ENCODE data around the gene ARID3C.

ARID3C gene

DNA sequence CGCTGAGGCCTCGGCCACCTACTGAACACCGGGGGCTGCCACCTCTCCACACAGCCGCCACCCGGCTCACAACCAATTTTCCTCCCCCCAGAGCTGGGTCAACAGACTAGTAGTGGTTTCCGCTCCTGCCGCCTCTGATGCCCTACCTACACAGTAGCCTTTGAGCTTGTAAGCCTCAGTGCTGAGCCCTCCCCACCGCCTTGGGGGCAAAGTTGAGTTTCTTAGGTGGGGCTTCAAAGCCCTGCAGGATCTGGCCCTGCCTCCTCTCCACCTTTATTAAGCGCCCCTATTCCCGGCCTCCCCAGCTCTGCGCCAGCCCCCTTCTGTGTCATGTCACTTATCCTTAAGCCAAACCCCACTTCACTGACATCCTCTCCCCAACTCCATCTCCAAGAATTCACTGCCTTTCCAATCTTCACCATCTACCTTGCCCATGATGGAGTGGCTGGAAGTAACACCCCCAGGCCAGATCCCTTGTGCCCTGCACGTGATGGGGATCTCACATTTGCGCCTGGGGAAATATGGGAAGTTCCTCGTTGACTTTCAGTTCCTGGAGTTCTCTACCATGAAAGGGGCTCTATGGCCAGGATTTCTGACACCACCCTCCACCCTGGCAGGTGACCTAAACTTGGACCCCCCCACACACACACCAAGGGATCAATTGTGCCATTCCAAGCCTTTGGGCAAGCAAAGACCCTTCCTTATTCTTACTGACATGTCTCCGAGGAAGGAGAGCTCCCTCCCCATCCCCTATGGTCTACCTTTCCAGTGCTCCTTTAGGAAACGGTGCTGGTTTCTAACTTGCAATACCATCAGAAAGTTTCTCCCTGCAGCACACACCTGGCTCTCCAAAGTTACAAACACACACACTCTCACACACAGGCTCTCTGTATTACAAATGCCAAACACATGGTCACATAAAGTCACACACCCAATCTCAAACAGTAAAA, 36.7 kb downstream of the ARID3C start:
- Histone ChIP-seq H3K9ac (ENCODE audit: low read length) (no peak overlapping the region), H3K23ac (ENCODE audit: low read length) (no peak overlapping the region), H4K91ac (ENCODE audit: low read depth, low read length) (no peak overlapping the region), H3K36me3 (ENCODE audit: control insufficient read depth in 1 of 2, insufficient read depth in 2 of 2, low read length in 2 of 2) (no peaks in the 10 kb centered on the region), H3K27me3 (ENCODE audit: insufficient read depth, low read length) (peaks cover 59% of the 10 kb centered on the region), H2AK5ac (ENCODE audit: low read length) (no peak overlapping the region), H3K4me3 (ENCODE audit: low read depth, low read length) (no peak overlapping the region), H4K8ac (ENCODE audit: low read depth, low read length) (no peak overlapping the region), H2BK5ac (ENCODE audit: low read depth, low read length, poor library complexity) (no peak overlapping the region), H4K12ac (ENCODE audit: low read depth, low read length) (no peak overlapping the region), H3K14ac (ENCODE audit: low read length) (no peak overlapping the region), H3K4me1 (ENCODE audit: control insufficient read depth in 1 of 2, insufficient read depth in 2 of 2, low read length in 2 of 2) (peaks cover 12 to 14% of the 10 kb centered on the region in 2 experiments), H3K4ac (ENCODE audit: low read depth, low read length) (no peak overlapping the region), H3K18ac (ENCODE audit: low read length) (no peak overlapping the region), H3K79me2 (ENCODE audit: control insufficient read depth, insufficient read depth, low read length, poor library complexity) (no peaks in the 10 kb centered on the region), H3K27ac (ENCODE audit: low read depth, low read length) (no peak overlapping the region), H2BK12ac (ENCODE audit: low read length) (no peak overlapping the region), H3K79me1 (ENCODE audit: low read length) (no peaks in the 10 kb centered on the region), H2AFZ (ENCODE audit: insufficient read depth, low read length, poor library complexity) (no peak overlapping the region), H3K9me3 (ENCODE audit: insufficient read depth, low read depth, low read length) (peaks cover 6% of the 10 kb centered on the region), H2BK120ac (ENCODE audit: insufficient read depth, low read length, poor library complexity) (no peak overlapping the region), H3K4me2 (ENCODE audit: low read length) (no peak overlapping the region)
- DNase-seq = no peak
- WGBS (ENCODE audit: extremely low coverage, insufficient coverage, insufficient read length) = no CpG with 5 or more reads among the region's 16 CpGs

DNA sequence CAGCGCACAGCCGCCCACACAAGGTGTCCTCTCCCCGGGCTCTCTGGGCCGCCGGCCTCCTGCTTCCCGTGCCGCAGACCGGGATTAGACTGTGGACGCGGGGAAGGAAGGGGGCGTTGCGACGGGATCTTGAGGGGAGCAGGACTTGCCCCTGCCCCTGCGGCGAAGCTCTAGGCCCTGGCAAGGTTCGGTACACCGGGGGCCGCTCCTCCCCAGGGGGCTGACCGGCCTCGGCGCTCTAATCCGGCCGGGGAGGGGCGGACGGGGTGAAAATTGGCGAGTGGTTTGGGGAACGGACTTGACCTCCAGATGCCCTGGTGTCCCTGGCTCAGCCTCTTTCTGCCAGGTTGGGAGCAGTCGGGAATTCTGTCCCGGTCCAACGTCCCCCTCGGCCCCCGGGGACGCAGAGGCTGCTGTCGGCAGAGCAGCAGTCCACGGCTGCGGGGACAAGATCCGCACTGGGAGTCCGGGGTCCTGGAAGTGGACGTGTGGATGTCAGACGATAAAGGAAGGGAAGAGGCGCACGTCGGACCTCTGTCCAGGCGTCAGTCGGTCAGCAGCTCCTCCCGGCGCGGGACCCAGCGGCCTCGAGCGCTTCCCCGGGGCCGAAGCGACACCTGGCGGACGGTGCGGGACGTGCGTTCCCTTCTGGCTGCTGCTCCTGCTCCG, 37.5 kb downstream of the ARID3C start:
- H3K27me3 ChIP-seq (ENCODE audit: insufficient read depth, low read length) = peaks cover 67% of the 10 kb centered on the region
- H4K91ac ChIP-seq (ENCODE audit: low read depth, low read length) = no peak overlapping the region
- no peak overlapping the region for H2AFZ ChIP-seq (ENCODE audit: insufficient read depth, low read length, poor library complexity)
- H3K27ac ChIP-seq (ENCODE audit: low read depth, low read length) = no peak overlapping the region
- H2BK5ac ChIP-seq (ENCODE audit: low read depth, low read length, poor library complexity) = no peak overlapping the region
- peaks cover 12 to 14% of the 10 kb centered on the region in 2 experiments for H3K4me1 ChIP-seq (ENCODE audit: control insufficient read depth in 1 of 2, insufficient read depth in 2 of 2, low read length in 2 of 2)
- H4K8ac ChIP-seq (ENCODE audit: low read depth, low read length) = no peak overlapping the region
- H3K4ac ChIP-seq (ENCODE audit: low read depth, low read length) = no peak overlapping the region
- H2AK5ac ChIP-seq (ENCODE audit: low read length) = no peak overlapping the region
- H3K79me1 ChIP-seq (ENCODE audit: low read length) = no peaks in the 10 kb centered on the region
- no peaks in the 10 kb centered on the region for H3K79me2 ChIP-seq (ENCODE audit: control insufficient read depth, insufficient read depth, low read length, poor library complexity)
- no CpG with 5 or more reads among the region's 60 CpGs for WGBS (ENCODE audit: extremely low coverage, insufficient coverage, insufficient read length)
- no peak overlapping the region for H2BK120ac ChIP-seq (ENCODE audit: insufficient read depth, low read length, poor library complexity)
- H3K14ac ChIP-seq (ENCODE audit: low read length) = no peak overlapping the region
- no peak overlapping the region for H3K18ac ChIP-seq (ENCODE audit: low read length)
- peak; percentile 64 to 90 for DNase-seq
- no peak overlapping the region for H3K9ac ChIP-seq (ENCODE audit: low read length)
- no peaks in the 10 kb centered on the region for H3K36me3 ChIP-seq (ENCODE audit: control insufficient read depth in 1 of 2, insufficient read depth in 2 of 2, low read length in 2 of 2)
- H3K4me2 ChIP-seq (ENCODE audit: low read length) = peak overlapping the region; percentile 17
- H3K9me3 ChIP-seq (ENCODE audit: insufficient read depth, low read depth, low read length) = peaks cover 5% of the 10 kb centered on the region
- no peak overlapping the region for H3K23ac ChIP-seq (ENCODE audit: low read length)
- H3K4me3 ChIP-seq (ENCODE audit: low read depth, low read length) = no peak overlapping the region
- no peak overlapping the region for H4K12ac ChIP-seq (ENCODE audit: low read depth, low read length)
- H2BK12ac ChIP-seq (ENCODE audit: low read length) = no peak overlapping the region

DNA sequence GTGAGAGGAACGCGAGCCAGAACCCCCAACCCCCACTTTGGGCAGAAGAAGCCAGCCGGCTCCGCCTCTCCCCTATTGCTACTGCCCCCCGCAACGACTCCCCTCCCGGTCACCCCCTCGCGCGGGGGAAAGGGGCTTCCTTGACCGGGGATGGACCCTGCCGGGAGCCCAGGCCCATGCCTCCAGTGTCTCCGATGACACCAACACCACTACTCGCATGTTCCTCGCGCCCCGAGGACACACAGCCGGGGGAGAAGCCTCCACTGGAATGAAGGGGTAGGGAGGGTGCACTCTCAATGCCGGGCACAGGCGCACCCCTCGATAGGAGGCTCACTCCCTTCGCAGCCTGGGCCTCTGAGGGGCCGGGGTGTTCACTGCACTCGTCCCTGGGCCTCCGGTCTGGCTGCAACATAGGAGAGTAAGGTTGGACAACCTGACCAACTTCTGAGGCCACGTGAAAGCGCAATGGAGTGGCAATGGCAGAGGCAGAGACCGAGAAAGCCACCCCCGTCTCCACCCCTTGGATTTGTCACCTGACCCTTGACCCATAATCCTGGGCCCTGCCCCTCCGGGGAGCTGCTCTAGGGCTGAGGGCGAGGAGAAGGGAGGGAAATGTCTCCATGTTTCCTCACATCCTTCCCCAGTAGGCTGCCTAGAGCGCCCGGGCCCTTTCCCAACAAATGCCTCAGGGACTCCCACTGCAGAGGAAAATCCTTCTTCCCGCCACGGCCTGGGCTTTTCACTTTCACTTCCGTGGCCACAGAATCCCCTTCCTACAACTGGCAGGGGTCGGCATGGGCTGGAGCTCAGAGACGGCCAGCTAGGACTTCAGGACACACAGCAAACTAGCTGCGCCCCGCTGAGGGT, 38.3 kb downstream of the ARID3C start:
- Histone ChIP-seq H3K4me3 (ENCODE audit: low read depth, low read length) (no peak overlapping the region), H3K23ac (ENCODE audit: low read length) (no peak overlapping the region), H2AK5ac (ENCODE audit: low read length) (no peak overlapping the region), H3K9me3 (ENCODE audit: insufficient read depth, low read depth, low read length) (peaks cover 7% of the 10 kb centered on the region), H2BK5ac (ENCODE audit: low read depth, low read length, poor library complexity) (no peak overlapping the region), H3K36me3 (ENCODE audit: control insufficient read depth in 1 of 2, insufficient read depth in 2 of 2, low read length in 2 of 2) (no peaks in the 10 kb centered on the region), H2BK120ac (ENCODE audit: insufficient read depth, low read length, poor library complexity) (no peak overlapping the region), H3K14ac (ENCODE audit: low read length) (no peak overlapping the region), H3K18ac (ENCODE audit: low read length) (no peak overlapping the region), H4K8ac (ENCODE audit: low read depth, low read length) (no peak overlapping the region), H3K4me1 (ENCODE audit: control insufficient read depth in 1 of 2, insufficient read depth in 2 of 2, low read length in 2 of 2) (peaks cover 12 to 14% of the 10 kb centered on the region in 2 experiments), H2BK12ac (ENCODE audit: low read length) (no peak overlapping the region), H3K4me2 (ENCODE audit: low read length) (peak overlapping the region; percentile 66), H3K27me3 (ENCODE audit: insufficient read depth, low read length) (peaks cover 74% of the 10 kb centered on the region), H3K9ac (ENCODE audit: low read length) (no peak overlapping the region), H3K4ac (ENCODE audit: low read depth, low read length) (no peak overlapping the region), H3K79me1 (ENCODE audit: low read length) (no peaks in the 10 kb centered on the region), H3K79me2 (ENCODE audit: control insufficient read depth, insufficient read depth, low read length, poor library complexity) (no peaks in the 10 kb centered on the region), H4K91ac (ENCODE audit: low read depth, low read length) (no peak overlapping the region), H3K27ac (ENCODE audit: low read depth, low read length) (no peak overlapping the region), H4K12ac (ENCODE audit: low read depth, low read length) (no peak overlapping the region), H2AFZ (ENCODE audit: insufficient read depth, low read length, poor library complexity) (no peak overlapping the region)
- no peak for DNase-seq
- no CpG with 5 or more reads among the region's 40 CpGs for WGBS (ENCODE audit: extremely low coverage, insufficient coverage, insufficient read length)
